HepG2 (cell line): Measurements from ENCODE around the gene P3R3URF.

Source experiments
- CCAR2 ChIP-seq: fragments of 200-400 bp; formaldehyde crosslinking; optimal IDR thresholded peaks from 2 replicates; pipeline ENCODE3; 2018; ENCODE audit warnings: low read depth, mild to moderate bottlenecking, low read length, moderate library complexity
- JUND ChIP-seq: sonication (generic); formaldehyde crosslinking; IDR thresholded peaks from 2 replicates; pipeline ENCODE4 v1.8.0; 2022; ENCODE audit warnings: mild to moderate bottlenecking, missing genetic modification reagents
- POLR2A ChIP-seq, 2 experiments: IDR thresholded peaks; 2 replicates each; pipeline ENCODE4 v1.6.1; 2011; ENCODE audit warnings: low read depth in 2 of 2, low read length in 2 of 2, mild to moderate bottlenecking in 1 of 2, moderate library complexity in 1 of 2; ENCODE audit not compliant: insufficient read depth in 1 of 2
- RFX1 ChIP-seq: fragments of 450-650 bp; IDR thresholded peaks from 2 replicates; pipeline ENCODE4 v1.6.1; 2017
- TAF1 ChIP-seq: sonication (generic); formaldehyde crosslinking; IDR thresholded peaks from 2 replicates; pipeline ENCODE4 v1.4.0; 2020; ENCODE audit warnings: missing genetic modification reagents
- TF ChIP-seq, protein P1 (sequence below): sonication (generic); formaldehyde crosslinking; IDR thresholded peaks from 2 replicates; pipeline ENCODE4 v1.4.0; 2020; ENCODE audit warnings: missing genetic modification reagents
- TF ChIP-seq, protein P2 (sequence below): IDR thresholded peaks from 2 replicates; pipeline ENCODE4 v1.6.1; 2012; ENCODE audit warnings: low read length, improper control_type of control experiment

DNA sequence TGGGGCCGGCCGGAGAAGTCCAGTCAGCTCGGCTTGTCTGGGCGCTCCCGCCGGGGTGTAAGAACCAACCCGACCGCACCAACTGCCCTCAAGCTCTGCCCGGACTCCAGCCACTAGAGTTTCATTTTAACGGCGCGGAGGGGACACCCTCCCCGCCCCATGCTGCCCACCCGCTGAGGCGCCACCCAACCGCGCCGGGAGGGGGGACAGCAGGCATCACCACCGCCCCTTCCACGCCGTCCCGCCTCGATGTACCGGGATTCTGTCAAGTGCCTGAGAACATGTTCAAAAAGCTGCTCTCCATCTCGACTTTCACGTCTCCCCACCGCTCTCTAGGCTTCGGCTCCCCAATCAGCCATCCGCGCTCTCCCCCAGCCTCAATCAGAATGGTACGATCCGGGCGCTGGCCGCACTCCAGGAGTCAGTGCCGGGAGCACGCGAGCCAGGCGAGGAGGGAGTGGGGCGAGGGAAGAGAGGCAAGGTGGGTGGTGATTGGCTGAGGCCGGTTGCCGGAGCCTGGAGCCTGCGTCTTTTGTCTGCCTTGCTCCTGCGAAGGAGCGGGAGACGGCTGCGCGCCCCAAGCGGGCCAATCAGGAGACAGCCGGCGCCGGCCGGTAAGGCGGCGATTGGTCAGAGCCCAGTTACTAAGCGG lies 43.6 kb downstream of the P3R3URF start, which contains the start of gene PIK3R3:
- TF ChIP-seq JUND (CRISPR knock-in tag), result 0 out of 2 replicates have a peak, but pooled peaks have one; percentile 44
- no peak for TF ChIP-seq RFX1
- peak; percentile 95 for TF ChIP-seq TAF1 (CRISPR knock-in tag)
- TF ChIP-seq POLR2A (IDR thresholded peaks at IDR 0.05; ENCODE audit: insufficient read depth in 1 of 2, low read depth in 2 of 2, low read length in 2 of 2), result peak; percentile 82 to 96
- TF ChIP-seq, protein P1, sequence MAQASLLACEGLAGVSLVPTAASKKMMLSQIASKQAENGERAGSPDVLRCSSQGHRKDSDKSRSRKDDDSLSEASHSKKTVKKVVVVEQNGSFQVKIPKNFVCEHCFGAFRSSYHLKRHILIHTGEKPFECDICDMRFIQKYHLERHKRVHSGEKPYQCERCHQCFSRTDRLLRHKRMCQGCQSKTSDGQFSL, result peak; percentile 83; the same call in 1 of the 2 replicates
- TF ChIP-seq, protein P2, sequence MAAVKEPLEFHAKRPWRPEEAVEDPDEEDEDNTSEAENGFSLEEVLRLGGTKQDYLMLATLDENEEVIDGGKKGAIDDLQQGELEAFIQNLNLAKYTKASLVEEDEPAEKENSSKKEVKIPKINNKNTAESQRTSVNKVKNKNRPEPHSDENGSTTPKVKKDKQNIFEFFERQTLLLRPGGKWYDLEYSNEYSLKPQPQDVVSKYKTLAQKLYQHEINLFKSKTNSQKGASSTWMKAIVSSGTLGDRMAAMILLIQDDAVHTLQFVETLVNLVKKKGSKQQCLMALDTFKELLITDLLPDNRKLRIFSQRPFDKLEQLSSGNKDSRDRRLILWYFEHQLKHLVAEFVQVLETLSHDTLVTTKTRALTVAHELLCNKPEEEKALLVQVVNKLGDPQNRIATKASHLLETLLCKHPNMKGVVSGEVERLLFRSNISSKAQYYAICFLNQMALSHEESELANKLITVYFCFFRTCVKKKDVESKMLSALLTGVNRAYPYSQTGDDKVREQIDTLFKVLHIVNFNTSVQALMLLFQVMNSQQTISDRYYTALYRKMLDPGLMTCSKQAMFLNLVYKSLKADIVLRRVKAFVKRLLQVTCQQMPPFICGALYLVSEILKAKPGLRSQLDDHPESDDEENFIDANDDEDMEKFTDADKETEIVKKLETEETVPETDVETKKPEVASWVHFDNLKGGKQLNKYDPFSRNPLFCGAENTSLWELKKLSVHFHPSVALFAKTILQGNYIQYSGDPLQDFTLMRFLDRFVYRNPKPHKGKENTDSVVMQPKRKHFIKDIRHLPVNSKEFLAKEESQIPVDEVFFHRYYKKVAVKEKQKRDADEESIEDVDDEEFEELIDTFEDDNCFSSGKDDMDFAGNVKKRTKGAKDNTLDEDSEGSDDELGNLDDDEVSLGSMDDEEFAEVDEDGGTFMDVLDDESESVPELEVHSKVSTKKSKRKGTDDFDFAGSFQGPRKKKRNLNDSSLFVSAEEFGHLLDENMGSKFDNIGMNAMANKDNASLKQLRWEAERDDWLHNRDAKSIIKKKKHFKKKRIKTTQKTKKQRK, result no peak
- no peak for TF ChIP-seq CCAR2
